HL-60/S4 (cell line): ENCODE measurements around the gene TFCP2L1.
"Not testable (repeated sequence)": the region's sequence is repeated elsewhere in the genome, so short reads cannot be mapped to it uniquely, and the experiment has no call there.

Experiments used
- in situ Hi-C: fragments of 300-500 bp; cut with MboI; formaldehyde crosslinking; loops from 2 replicates; pipeline ENCODE4 v1.14.3; 2022; ENCODE audit warnings: low sequenced_read_pairs

Gene TFCP2L1, protein sequence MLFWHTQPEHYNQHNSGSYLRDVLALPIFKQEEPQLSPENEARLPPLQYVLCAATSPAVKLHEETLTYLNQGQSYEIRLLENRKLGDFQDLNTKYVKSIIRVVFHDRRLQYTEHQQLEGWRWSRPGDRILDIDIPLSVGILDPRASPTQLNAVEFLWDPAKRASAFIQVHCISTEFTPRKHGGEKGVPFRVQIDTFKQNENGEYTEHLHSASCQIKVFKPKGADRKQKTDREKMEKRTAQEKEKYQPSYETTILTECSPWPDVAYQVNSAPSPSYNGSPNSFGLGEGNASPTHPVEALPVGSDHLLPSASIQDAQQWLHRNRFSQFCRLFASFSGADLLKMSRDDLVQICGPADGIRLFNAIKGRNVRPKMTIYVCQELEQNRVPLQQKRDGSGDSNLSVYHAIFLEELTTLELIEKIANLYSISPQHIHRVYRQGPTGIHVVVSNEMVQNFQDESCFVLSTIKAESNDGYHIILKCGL

DNA sequence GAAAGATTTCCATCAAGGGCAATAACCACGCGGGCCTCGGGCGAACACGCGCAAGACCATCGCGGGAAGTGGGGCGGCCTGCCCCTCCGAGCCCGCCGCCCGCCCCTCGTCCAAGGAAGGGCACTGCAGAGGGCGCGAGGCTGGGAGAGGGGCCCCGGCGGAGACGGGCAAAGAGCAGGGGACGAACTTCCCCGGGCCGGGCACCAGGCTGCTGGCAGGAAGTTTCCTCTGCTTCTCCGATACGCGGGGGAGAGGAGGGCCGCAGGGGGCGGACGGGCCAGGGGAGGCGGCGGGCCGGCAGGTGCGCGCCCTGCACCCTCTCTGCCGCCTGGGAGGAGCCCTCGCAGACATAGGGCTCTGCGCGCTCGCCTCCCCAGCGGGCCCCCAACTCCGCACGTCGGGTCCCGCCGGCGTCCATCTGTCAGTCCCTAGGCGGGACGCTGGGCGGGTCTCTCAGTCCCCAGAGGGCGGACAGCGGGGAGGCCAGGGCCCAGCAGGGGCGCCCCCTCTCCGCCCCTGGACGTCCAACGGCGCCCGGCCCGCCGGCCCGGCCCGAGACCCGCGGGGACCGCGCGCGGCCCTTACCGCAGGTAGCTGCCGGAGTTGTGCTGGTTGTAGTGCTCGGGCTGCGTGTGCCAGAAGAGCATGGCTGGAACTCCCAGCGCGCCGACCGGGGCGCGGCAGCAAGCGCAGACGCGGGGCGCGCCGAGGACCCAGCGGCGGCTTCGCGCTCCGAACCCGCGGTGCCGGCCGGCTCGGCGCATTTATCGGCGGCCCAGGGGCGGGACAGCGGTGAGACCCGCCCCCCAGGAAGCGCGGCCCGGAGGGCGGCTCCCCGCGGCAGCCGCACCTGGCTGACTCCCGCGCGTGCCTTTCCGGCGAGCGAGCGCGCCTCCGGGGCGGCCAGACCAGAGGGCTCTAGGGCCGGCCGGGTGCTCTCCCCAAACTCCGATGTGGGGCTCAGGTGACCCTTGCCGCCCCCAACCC lies at the start of gene TFCP2L1:
TSS of gene TFCP2L1 (minus strand) at position 740 of the 987 bp plus-strand sequence. CDS start at position 647, 93 bp downstream.
- in situ Hi-C loops = no loop called here

DNA sequence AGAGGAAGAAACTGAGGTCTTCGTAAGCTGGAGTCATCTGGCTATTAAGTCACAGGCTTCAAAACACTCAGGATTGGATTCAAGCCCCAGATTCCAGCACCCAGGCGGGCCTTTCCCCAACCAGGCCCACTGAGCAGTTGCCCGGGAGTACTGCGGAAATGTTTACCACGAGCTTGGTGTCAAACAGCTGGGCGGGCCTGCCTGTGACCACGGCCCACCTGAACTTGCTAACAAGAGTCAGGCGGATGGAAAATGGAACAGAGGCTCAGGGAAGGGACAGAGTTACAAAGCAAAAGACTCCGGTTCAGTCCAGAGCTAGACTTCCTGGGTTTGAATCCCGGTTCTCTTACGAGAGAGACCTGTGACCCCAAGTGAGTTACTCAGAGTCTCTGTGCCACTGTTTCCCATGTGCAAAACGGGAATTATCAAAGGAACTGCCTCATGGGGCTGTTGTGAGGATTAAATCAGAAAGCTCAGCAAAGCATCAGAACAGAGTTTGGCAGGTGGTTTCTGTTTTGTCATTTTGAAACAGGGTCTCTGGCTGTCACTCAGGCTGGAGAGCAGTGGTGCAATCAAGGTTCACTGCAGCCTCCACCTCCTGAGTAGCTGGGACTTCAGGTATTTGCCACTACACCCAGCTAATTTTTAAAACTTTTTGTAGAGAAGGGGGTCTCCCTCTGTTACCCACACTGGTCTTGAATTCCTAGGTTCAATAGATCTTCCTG lies 49.0 kb upstream of the TFCP2L1 start:
- in situ Hi-C loops = no loop called here

DNA sequence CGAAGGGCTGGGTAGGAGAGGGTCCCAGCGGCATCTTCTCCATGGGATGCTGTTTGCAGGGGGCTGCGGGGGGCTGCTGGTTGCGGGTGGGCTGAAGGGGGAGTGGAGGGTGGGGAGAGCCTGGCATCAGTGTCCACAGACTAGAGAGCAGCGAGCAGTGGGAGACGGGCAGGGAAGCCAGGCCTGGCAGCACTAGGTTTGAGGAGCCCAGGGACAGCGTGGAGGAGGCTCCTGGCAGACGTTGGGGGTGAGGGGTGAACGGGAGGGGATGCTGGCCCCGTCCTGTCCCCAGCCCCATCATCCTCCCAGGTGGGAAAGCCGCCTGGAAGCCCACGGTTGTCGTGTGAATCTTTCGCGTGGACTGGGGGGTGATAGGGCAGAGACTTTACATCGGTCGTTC lies 48.2 kb upstream of the TFCP2L1 start:
- in situ Hi-C loops = no loop called here

DNA sequence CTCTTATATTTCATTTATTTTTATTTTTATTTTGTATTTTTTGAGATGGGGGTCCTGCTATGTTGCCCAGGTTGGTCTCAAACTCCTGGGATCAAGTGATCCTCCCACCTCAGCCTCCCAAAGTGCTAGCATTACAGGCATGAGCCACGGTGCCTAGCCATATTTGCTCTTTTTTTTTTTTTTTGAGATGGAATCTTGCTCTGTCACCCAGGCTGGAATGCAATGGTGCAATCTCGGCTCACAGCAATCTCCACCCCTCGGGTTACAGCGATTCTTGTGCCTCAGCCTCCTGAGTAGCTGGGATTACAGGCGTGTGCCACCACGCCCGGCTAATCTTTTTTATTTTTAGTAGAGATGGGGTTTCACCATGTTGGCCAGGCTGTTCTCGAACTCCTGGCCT lies 46.3 kb upstream of the TFCP2L1 start:
- in situ Hi-C loops = not testable (repeated sequence)

DNA sequence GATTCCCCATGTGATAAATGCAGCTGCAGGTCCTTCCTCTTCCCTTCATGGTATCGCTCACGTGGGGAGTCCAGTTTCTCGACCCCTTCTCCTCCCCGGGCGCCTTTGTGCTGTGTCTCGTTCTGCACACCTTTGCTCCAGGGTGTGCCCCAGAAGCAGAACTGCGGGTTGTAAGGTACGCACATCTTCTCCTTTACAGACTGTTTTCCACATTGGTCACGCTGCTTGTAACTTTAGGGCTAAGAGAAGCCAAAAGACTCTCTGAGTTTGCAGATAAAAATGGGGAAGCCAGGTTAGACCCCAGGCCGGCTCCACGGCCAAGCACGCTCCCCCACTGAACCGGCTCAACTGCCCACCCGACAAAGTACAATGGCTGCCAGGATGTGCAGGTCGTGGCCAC lies 45.9 kb upstream of the TFCP2L1 start:
- in situ Hi-C loops = no loop called here

DNA sequence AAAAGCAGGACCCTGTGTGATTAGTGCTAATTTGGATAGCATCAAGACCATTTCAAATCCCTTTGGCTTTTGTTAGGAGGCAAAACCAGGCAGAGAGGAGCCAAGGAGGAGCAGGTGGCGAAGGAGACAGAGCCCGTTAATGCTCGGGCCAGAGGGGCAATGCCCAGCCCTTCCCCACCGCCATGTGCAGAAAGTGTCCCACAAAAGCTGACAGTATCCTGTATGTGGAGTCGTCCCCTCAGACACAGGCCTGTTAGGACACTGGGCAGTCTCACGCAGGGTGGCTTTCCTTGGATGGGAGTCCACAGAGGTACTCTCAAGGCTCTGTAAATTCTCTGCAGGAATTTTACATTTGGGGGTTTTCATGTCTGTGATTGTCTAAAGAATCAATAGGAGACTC lies 44.8 kb upstream of the TFCP2L1 start:
- in situ Hi-C loops = no loop called here

DNA sequence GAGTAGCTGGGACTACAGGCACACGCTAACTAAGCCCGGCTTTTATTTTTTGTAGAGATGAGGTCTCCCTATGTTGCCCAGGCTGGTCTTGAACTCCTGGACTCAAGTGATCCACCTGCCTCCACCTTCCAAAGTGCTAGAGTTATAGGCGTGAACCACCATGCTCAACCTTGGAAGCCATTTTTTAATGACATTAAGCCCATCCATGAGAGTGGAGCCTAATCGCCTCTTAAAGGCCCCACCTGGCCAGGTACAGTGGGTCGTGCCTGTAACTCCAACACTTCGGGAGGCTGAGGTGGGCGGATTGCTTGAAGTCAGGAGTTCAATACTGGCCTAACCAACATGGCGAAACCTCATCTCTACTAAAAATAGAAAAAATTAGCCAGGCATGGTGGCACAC lies 41.6 kb upstream of the TFCP2L1 start:
- in situ Hi-C loops = no loop called here

DNA sequence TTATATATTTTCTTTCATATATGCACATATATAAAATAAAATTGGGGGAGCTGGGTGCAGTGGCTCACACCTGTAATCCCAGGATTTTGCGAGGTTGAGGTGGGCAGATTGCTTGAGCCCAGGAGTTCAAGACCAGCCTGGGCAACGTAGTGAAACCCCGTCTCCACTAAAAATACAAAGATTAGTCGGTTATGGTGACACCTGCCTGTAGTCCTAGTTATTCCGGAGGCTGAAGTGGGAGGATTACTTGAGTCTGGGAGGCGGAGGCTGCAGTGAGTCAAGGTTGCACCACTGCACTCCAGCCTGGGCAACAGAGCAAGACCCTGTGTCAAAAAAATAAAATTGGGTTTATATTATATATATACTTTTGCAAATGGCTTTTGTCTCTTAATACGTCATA lies 39.6 kb upstream of the TFCP2L1 start:
- in situ Hi-C loops = loop anchor here (25.0 kb wide), 1 partner anchor 187 kb away; no protein-coding TSS in a partner anchor

DNA sequence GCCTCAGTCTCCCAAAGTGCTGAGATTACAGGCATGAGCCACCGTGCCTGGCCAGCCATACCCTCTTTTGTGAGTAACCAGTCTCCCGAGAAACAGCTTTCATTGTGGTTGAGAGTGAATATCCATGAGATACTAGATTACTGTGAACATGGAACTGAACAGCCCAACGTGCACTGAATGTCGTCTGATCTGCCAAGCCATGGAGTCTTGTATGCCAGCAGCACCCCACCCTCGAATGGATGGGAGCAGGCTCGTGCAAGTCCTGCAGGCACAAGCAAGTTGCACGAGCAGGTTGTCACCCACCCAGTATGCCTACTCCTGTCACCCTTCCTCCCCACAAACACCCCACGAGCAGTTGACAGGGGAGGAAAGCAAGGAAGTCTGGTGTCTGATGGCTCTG lies 36.5 kb upstream of the TFCP2L1 start:
- in situ Hi-C loops = loop anchor here (25.0 kb wide), 1 partner anchor 184 kb away; no protein-coding TSS in a partner anchor

DNA sequence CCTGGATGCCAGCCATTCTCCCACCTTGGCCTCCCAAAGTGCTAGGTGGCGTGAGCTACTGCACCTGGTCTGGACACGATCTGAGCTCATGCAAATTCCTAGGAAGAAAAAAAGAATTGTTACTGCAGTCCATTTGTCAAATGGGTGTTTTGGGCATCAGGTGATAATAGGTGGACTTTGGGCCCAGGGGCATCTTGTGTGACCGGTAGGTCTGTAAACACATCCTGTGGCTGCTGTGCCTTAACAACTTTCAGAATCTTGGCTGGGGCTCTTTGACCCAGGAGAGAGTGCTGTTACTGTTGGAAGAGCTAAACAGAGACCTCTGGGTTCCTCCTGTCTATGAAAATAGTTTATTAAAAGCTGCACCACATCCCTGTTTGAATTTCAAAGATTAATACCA lies 34.9 kb upstream of the TFCP2L1 start:
- in situ Hi-C loops = loop anchor here (25.0 kb wide), 1 partner anchor 183 kb away; no protein-coding TSS in a partner anchor

DNA sequence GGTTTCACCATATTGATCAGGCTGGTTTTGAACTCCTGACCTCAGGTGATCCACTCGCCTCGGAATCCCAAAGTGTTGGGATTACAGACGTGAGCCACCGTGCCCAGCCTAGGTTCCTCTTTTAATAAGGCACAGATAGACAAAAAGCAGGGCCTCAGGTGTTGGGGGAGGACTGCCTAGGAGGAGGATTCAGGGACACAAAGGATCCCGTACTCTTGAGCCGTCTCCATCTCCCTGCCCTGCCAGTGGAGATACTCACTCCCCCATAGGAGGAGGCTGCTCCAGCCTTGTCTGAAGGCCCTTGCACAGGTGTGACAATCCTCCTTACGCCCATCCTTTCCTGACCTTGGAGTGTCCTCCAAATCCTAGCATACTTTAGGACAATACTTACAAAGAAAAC lies 32.0 kb upstream of the TFCP2L1 start:
- in situ Hi-C loops = loop anchor here (25.0 kb wide), 1 partner anchor 180 kb away; no protein-coding TSS in a partner anchor

DNA sequence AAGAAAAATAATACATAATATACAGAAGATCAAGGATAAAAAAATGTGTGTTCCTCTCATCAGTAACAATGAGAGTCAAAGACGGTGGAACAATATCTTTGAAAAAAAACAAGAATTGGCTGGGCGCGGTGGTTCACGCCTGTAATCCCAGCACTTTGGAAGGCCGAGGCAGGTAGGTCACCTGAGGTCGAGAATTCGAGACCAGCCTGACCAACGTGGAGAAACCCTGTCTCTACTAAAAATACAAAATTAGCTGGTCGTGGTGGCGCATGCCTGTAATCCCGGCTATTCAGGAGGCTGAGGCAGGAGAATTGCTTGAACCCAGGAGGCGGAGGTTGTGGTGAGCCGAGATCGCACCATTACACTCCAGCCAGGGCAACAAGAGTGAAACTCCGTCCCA lies 28.7 kb upstream of the TFCP2L1 start:
- in situ Hi-C loops = loop anchor here (25.0 kb wide), 1 partner anchor 176 kb away; no protein-coding TSS in a partner anchor

DNA sequence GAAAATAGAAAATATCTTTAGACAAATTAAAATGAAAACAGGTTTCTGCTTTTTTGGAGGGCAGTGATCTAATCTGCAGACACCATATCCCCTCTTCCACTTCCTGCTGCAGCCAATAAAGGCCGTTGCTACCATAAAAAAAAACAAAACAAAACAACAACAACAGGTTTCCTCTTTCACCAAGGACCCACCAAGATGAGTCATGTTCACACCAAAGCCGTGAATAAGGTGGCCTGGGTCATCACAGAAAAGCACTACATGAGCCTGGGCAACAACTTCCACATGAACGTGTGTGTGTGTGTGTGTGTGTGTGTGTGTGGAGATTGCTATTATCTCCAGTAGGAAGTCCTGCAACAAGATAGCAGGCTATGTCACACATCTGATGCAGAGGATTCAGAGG lies 24.8 kb upstream of the TFCP2L1 start:
- in situ Hi-C loops = loop anchor here (25.0 kb wide), 1 partner anchor 172 kb away; no protein-coding TSS in a partner anchor

DNA sequence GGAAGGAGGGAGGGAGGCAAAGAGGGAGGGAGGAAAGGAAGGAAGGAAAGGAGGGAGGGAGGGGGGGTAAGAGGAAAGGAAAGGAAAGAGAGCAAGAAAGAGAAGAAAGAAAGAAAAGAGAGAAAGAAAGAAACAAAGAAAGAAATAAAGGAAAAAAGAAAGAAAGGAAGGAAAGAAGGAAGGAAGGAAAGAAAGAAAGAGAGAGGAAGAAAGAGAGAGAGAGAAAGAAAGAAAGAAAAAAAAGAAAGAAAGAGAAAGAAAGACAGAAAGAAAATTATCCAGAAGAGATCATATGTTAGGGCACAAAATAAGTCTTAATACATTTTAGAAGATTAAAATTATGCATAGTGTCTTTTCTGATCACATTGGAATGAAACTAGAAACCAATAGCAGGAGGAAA lies 24.3 kb upstream of the TFCP2L1 start:
- in situ Hi-C loops = loop anchor here (25.0 kb wide), 1 partner anchor 172 kb away; no protein-coding TSS in a partner anchor

DNA sequence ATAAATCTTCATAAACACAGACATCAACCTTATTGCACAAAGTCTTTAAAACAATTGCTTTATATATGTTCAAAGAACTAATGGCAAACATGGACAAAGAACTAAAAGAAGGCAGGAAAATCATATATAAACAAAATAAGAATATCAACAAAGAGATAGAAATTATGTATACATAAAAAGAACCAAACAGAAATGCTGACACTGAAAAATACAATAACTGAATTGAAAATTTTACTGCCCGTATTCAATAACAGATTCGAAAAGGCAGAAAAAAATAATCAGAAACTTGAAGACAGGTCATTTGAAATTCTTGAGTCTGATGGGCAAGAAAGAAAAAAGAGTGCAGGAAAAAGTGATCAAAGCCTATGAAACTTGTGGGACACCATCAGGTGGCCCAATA lies 22.0 kb upstream of the TFCP2L1 start:
- in situ Hi-C loops = loop anchor here (25.0 kb wide), 1 partner anchor 170 kb away; no protein-coding TSS in a partner anchor

DNA sequence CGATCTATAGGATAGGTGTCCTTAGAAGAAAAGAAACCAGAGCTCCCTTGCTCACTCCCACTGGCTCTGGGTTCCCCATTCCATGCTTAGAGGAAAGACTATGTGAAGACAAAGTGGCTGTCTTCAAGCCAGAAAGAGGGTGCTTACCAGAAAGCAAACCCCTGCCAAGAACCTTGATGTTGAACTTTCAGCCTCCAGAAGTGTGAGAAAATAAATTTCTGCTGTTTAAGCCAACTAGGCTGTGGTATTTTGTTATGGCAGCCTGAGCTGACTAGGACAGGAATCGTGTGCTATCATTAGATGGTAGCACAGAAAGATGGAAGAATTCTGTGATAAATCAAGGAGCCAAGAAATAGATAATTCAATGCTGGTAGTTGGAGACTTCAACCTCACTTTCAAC lies 19.9 kb upstream of the TFCP2L1 start:
- in situ Hi-C loops = loop anchor here (25.0 kb wide), 1 partner anchor 168 kb away; no protein-coding TSS in a partner anchor

DNA sequence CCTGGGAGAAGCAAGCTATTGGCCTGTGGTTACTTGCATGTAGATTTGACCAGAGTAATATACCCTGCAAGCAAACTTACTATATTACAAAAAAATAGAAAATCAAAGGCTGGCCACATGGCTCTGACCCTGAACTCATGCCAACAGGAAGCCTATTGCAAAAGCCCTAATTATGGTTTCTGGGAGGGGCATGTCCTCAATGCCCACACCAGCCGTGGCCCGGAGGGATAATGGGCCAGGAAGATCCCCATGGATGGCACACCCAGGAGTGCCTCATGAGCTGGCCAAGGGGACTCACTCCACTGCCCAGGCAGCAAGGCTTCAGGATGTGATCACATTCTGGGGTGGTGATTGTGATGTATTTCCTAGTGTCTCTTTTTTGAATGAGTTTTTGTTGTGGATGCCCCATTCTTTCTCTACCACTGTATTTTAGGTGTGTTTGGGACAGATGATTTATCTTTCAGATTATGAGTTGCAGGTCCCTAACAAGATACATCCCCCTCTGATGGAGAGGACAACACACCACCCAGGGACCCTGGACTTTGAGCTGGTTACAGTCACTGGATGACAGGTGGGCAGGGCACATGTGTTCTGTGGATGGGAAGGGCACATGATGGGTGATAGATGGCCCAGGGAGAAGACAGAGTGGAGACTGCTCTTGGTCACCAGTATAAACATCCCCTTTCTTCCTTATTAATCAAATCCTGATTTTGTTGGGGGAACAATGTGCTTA lies 18.7 kb upstream of the TFCP2L1 start:
- in situ Hi-C loops = loop anchor here (25.0 kb wide), 1 partner anchor 166 kb away; no protein-coding TSS in a partner anchor

DNA sequence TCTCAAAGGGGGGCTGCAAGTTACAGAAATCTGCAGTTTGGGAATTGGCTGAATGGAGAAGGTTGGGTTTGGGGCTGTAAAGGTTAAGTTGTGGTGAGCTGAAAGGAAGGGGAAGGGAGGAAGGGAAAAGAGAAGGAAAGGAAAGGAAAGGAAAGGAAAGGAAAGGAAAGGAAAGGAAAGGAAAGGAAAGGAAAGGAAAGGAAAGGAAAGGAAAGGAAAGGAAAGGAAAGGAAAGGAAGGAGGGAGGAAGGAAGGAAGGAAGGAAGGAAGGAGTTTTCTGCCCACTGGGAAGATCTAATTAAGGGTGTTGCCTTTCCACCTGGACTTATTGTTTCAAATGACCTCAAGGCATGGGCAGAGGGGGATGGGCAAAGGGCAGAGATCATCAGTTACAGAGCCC lies 16.2 kb upstream of the TFCP2L1 start:
- in situ Hi-C loops = loop anchor here (25.0 kb wide), 1 partner anchor 164 kb away; no protein-coding TSS in a partner anchor

DNA sequence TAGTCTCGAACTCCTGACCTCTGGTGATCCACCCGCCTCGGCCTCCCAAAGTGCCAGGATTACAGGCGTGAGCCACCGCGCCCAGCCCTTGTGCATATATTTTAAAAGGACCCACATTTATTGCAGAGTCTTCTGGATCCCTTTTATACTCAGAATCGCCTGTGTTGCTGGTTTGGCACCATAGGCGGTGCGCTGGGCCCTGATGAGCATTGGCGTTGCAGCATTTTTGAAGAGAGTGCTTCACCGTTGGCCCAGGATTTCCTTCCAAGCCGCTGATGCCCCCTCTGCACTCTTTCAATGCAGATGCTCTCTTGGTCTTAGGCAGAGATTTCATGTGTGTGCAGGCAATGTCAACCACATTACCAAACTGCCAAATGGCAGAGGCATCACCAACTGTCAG lies 13.5 kb upstream of the TFCP2L1 start:
- in situ Hi-C loops = no loop called here
